OCI-LY3 (cell line): Measurements from ENCODE around the gene SLC15A1.

Experiments
- EZH2phosphoT487 ChIP-seq: fragments of 200-600 bp; shearing (Covaris generic); IDR thresholded peaks from 2 replicates; pipeline ENCODE4 v1.6.1; 2018; ENCODE audit warnings: antibody characterized with exemption, mixed run types, low read depth
- TF ChIP-seq, protein P1 (sequence below): fragments of 200-600, 300-600 bp; sonication (generic); IDR thresholded peaks from 2 replicates; pipeline ENCODE4 v1.5.1; 2014; ENCODE audit warnings: antibody characterized with exemption, low read length, low read depth

DNA sequence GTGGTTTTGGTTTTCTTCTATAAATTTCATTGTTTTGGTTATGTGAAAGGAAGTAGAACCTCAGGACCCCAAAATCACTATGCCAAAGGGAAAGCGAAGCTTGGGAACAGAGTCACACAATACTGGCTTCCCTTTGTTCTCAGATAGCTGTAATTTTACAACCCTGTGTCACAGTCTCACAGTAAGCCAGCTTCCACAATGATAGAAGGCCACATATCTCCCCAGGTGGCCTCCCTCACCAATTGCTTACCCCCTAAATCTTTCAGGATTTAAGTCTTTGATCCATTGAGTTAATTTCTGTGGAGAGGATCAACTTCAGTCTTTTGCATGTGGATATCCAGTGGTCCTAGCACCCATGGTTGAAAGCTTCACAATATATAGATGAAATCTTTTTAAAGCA lies 58.7 kb downstream of the SLC15A1 start:
- TF ChIP-seq, protein P1, sequence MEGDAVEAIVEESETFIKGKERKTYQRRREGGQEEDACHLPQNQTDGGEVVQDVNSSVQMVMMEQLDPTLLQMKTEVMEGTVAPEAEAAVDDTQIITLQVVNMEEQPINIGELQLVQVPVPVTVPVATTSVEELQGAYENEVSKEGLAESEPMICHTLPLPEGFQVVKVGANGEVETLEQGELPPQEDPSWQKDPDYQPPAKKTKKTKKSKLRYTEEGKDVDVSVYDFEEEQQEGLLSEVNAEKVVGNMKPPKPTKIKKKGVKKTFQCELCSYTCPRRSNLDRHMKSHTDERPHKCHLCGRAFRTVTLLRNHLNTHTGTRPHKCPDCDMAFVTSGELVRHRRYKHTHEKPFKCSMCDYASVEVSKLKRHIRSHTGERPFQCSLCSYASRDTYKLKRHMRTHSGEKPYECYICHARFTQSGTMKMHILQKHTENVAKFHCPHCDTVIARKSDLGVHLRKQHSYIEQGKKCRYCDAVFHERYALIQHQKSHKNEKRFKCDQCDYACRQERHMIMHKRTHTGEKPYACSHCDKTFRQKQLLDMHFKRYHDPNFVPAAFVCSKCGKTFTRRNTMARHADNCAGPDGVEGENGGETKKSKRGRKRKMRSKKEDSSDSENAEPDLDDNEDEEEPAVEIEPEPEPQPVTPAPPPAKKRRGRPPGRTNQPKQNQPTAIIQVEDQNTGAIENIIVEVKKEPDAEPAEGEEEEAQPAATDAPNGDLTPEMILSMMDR = no peak
- TF ChIP-seq EZH2phosphoT487 = no peak
